Endothelial cell (in vitro differentiated cells): ENCODE data around the gene ZNF652. TPM values are rescaled to one million over a fixed set of nuclear protein-coding genes. Genes with fewer than 3 reads are reported as not detected.

Experiments
- DNase-seq: peaks from one replicate; pipeline ENCODE4 v3.0.0; 2021; ENCODE audit warnings: low spot score
- H3K27ac Mint-ChIP-seq: one replicate; pipeline ENCODE4 v1.8.0; 2021; ENCODE audit warnings: mixed read lengths, inconsistent platforms; ENCODE audit not compliant: unreplicated experiment
- H3K27me3 Mint-ChIP-seq: one replicate; pipeline ENCODE4 v1.8.0; 2021; ENCODE audit warnings: mild to moderate bottlenecking, moderate library complexity, mixed read lengths, inconsistent platforms; ENCODE audit not compliant: unreplicated experiment
- H3K36me3 Mint-ChIP-seq: one replicate; pipeline ENCODE4 v1.8.0; 2021; ENCODE audit warnings: mild to moderate bottlenecking, low read depth, mixed read lengths, inconsistent platforms; ENCODE audit not compliant: unreplicated experiment
- H3K4me1 Mint-ChIP-seq: one replicate; pipeline ENCODE4 v1.8.0; 2021; ENCODE audit warnings: mild to moderate bottlenecking, mixed read lengths, inconsistent platforms; ENCODE audit not compliant: unreplicated experiment
- H3K4me3 Mint-ChIP-seq: one replicate; pipeline ENCODE4 v1.8.0; 2021; ENCODE audit warnings: mild to moderate bottlenecking, mixed read lengths, inconsistent platforms; ENCODE audit not compliant: unreplicated experiment
- H3K9me3 Mint-ChIP-seq: one replicate; pipeline ENCODE4 v1.8.0; 2021; ENCODE audit warnings: mixed read lengths, inconsistent platforms; ENCODE audit not compliant: unreplicated experiment
- microRNA-seq: library from miRNA; unstranded; fragments of <30 nt; microRNA quantifications from one replicate; pipeline ENCODE4, GENCODE V29; 2020; ENCODE audit not compliant: unreplicated experiment
- total RNA-seq: library from RNA; stranded (reverse); fragmentation: NEBNext Ultra II Directional; extraction: Animal tissue kit (Norgen Biotek cat#: 25700); gene quantifications from one replicate; pipeline ENCODE4 v1.2.1, GENCODE V29; 2021; ENCODE audit not compliant: unreplicated experiment
- TF ChIP-seq, protein P1 (sequence below): fragments of 200-600 bp; sonication (generic); IDR thresholded peaks from one replicate; pipeline ENCODE4 v1.5.0; 2021; ENCODE audit warnings: antibody characterized with exemption; ENCODE audit not compliant: unreplicated experiment

Gene ZNF652
- total RNA-seq, 1 donor from 2014 or later: 36.0 TPM

DNA sequence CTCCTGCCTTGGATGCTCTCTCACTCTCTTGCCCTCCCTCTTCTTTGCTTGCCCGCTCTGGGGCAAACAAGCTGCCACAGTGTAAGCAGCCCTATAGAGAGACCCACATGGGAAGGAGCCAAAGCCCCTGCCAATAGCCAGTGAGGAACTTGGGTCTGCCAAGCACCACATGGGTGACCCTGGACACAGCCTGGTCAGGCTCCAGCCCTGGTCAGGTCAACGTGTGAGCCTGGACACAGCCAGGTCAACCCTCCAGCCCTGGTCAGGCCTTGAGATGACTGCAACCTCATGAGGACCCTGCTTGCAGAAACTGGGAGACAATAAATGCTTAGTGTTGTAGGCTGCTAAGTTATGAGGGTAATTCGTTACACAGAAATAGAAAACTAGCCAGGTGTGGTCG, 117.2 kb downstream of the ZNF652 start:
- Mint-ChIP-seq H3K27me3 (no peaks in the 10 kb centered on the region), H3K27ac (no peak overlapping the region), H3K4me1 (no peaks in the 10 kb centered on the region), H3K36me3 (no peaks in the 10 kb centered on the region), H3K4me3 (no peak overlapping the region), H3K9me3 (no peaks in the 10 kb centered on the region)
- TF ChIP-seq, protein P1, sequence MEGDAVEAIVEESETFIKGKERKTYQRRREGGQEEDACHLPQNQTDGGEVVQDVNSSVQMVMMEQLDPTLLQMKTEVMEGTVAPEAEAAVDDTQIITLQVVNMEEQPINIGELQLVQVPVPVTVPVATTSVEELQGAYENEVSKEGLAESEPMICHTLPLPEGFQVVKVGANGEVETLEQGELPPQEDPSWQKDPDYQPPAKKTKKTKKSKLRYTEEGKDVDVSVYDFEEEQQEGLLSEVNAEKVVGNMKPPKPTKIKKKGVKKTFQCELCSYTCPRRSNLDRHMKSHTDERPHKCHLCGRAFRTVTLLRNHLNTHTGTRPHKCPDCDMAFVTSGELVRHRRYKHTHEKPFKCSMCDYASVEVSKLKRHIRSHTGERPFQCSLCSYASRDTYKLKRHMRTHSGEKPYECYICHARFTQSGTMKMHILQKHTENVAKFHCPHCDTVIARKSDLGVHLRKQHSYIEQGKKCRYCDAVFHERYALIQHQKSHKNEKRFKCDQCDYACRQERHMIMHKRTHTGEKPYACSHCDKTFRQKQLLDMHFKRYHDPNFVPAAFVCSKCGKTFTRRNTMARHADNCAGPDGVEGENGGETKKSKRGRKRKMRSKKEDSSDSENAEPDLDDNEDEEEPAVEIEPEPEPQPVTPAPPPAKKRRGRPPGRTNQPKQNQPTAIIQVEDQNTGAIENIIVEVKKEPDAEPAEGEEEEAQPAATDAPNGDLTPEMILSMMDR: no peak
- no peak for DNase-seq

Small RNA genes within 50 kb of the gene (microRNA-seq; reads per million reads assigned to microRNA genes)
- gene MIR6129: not detected

Other genes with a start within 250 kb of the ZNF652 start
- gene B4GALNT2, start 229.5 kb downstream of the ZNF652 start, total RNA-seq: not detected
- 2.1 TPM for gene GNGT2, start 151.7 kb downstream of the ZNF652 start, total RNA-seq
- 15.7 TPM for gene ABI3, start 151.5 kb downstream of the ZNF652 start, total RNA-seq
- not detected for gene PHOSPHO1, start 131.5 kb downstream of the ZNF652 start, total RNA-seq
- 181 TPM for gene PHB1, start 52.6 kb upstream of the ZNF652 start, total RNA-seq
- 4.5 TPM for gene NGFR, start 133.0 kb upstream of the ZNF652 start, total RNA-seq
- 6.6 TPM for gene NXPH3, start 213.6 kb upstream of the ZNF652 start, total RNA-seq